GM21367 (cell line): ENCODE data around the gene PHKA2.
"Not testable (repeated sequence)": the region's sequence is repeated elsewhere in the genome, so short reads cannot be mapped to it uniquely, and the experiment has no call there.

ENCODE experiments used
- ATAC-seq: cut with Tn5 transposase; IDR thresholded peaks from one replicate; pipeline ENCODE4 v1.9.1; 2021; ENCODE audit not compliant: unreplicated experiment

Gene PHKA2

DNA sequence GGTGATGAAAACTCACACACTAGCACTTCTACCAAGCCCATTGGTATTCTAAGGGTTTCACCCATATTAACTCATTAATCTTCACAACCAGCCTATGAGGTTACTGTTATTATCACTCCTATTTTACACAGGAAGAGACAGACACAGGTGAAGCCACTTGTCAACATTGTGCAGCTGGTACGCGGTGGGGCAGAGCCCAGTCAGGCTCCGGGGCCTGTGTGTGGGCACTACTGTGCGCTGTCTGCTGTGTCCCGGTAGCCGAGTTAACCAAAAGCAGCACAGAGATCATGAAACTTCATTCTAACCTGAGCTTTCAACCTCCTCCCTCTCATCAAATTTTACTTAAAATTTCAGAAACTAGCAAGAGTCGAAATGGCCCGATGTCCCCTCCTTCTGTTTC, 111.3 kb downstream of the PHKA2 start:
- ATAC-seq, result no peak

DNA sequence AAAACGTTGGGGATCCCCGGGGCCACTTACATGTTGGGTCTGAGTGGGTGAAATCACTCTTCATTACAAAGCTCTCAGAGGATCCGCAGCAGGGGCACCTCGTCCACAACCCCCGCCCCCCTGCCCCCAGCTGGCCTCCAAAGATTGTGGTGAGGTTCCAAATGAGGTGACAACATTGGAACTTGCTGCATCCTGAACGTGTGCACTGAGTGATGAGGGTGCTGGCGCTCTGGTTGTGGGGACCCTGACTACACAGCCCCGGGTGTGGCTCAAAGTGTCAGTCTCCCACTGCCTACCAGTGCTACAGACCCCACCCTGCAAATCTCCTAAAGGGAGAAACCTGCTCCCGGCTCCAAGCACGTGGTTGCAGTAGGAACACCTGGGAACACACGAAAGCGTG, 111.9 kb downstream of the PHKA2 start:
- ATAC-seq, result no peak

DNA sequence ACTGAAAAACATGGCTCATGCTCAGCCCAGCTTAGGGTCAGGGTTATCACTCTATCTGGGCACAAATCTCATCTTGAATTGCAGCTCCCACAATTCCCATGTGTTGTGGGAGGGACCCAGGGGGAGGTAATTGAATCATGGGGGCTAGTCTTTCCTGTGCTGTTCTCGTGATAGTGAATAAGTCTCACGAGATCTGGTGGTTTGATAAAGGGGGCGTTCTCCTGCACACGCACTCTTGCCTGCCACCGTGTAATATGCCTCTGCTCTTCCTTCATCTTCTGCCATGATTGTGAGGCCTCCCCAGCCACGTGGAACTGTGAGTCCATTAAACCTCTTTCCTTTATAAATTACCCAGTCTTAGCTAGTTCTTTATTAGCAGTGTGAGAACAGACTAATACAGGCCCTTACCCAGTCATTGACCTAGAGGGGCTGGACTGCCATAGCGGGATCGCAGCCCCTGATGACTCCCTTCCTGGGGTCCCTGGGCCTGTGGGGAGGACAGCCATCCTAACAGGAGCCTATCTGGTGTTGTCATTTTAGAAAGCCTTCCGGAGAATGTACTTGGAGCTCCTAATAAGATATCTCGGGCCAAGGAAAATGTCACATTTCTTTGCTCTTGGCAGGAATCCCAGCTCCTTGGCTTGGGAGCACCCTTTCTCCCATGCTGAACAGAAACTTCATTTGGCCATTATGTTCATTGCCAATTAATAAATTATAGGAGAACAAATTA, 112.6 kb downstream of the PHKA2 start:
- no peak for ATAC-seq

DNA sequence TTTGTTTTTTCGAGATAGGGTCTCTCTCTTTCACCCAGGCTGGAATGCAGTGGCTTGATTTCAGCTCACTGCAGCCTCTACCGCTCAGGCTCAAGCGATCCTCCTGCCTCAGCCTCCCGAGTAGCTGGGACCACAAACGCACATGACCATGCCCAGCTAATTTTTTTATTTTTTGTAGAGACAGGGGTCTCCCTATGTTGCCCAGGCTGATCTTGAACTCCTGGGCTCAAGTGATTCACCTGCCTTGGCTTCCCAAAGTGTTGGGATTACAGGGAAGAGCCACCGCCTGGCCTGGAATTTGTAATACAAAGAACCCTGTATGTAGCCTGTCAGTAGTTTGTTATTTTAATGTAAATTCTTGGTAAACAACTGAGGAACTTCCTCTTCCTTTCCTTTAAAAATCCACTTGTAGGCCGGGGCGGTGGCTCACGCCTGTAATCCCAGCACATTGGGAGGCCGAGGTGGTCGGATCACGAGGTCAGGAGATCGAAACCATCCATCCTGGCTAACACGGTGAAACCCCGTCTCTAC, 119.5 kb downstream of the PHKA2 start:
- ATAC-seq, result no peak

DNA sequence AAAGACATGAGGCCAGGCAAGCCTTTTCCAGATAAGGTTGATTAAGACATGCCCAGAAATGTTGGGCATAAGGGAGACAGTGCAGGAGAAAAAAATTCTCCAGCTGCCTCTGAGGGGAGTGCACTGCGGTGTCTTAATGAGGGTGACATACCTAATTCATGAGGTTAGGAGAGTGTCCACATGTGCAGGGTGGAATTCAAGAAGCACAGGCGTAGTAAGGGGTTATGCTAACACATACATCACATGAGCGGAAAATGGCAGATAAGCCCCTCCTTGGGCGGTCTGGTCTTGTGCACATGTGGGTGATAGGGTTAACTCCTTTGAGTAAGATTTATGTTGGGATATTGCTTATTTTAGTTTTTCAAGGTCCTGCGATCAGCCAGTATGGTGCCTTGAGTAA, 122.4 kb downstream of the PHKA2 start:
- ATAC-seq, result no peak

DNA sequence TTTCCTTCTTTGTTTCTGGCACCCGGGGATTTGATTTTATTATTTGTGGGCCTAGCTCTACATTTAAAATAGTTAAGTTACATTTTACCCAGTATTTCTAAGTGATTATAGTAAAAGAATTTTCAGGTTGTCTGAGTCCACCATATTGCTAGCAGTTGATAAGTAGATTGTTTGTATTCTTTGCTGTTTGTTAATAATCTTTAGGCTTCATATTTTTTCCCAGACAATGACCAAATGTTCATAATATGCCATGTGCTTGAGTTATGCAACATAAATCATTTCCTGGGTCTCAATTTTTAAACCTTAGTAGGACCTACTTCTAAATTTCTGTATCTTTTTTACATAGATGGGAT, 127.3 kb downstream of the PHKA2 start:
- ATAC-seq, result no peak

DNA sequence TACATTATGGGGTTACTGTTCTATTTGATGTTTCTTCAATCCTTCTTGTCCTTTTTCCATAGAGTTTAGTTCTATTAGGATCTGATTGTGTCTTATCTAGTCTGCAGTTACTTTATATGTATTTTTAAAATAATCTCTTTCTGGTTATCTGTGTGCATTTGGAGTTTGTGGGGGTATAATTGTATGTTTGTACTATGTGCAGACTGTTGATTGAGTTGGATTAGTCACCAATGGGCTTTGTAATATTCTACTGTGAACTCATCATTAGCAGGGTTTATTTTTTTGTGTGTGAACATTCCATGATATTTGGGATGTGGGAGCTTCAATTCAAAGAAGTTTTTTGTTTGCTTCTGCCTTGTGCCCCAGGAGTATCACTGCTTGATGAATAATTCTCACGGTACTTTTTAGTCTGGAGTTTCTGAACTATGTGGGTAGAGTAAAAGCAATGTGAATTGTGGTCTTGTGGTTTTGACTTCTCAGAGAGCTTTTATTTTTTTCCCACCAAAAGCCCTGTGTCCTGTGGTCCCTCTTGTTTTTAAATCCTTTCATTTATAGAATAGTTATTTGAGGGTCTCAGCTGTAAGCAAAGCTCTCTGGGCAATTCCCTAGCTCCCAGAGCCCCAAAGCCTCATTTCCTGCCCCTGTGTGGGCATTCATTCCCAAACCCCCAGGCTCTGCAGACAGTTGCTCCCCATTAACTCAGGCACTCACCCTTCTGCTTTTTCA, 127.8 kb downstream of the PHKA2 start:
- ATAC-seq, result peak; percentile 85

DNA sequence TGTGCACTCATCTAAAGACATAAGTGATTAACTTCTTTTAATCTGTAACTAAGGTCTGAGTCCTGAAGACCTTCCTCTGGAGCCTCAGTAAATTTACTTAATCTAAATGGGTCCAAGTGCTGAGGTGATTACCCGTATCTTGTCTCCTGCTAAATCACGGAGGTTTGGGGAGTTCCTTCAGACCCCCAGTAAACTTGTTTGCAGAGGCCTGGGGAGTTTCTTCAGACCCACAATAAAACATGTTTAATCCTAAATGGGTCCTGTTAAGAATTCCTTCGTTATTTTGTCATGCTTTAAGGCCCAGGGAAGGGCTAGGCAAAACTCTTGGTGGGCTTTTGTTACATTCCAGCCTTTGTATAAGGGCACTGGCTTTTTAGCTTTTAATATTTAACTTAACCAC, 136.0 kb downstream of the PHKA2 start:
- not testable (repeated sequence) for ATAC-seq
